GM18861 (cell line): ENCODE results near the gene DDA1.
A peak's percentile ranks its signal among the peaks of the same experiment; 100 is the strongest.
"Not testable (repeated sequence)": the region's sequence is repeated elsewhere in the genome, so short reads cannot be mapped to it uniquely, and the experiment has no call there.

Experiments
- ATAC-seq: cut with Tn5 transposase; IDR thresholded peaks from one replicate; pipeline ENCODE4 v1.9.1; 2021; ENCODE audit not compliant: unreplicated experiment

The DDA1 gene

DNA sequence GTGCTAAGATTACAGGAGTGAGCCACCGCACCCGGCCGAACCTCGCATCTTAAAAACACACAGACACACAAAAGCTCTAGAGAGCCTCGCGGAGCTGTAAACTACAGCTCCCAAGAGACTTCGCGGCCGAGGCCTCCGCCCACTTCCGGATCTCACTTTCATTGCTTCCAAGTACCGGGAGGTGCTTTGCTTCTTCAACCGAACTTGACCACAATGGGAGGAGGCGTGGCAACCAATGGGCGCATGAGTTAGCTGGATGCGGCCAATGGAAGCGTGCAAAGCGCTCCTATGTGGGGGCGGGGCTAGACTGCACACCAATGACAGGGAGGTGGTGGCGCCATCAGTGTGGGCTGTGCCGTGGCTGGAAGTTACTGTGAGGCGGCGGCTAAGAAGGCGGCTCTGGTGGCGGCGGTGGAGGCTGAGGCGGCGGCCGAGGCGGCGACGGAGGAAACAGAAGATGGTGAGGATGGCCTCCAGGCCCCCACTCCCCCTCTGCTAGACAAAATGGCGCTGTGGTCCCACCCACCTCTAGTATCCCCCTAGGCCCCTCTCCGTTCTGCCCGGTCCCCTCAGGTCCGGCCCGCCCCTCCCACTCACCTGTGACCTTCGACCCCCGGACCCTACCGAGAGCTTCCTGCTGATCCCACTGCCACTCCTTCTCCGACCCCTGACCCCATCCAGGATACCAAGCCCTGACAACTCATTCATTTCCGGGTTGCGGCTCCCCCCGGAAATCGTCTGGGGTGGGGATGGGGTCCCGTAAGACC lies at the start of gene DDA1:
Gene DDA1 (plus strand): TSS at position 366 of the 767 bp plus-strand sequence. CDS start 92 bp downstream, at position 458.
- peak; percentile 40 for ATAC-seq

DNA sequence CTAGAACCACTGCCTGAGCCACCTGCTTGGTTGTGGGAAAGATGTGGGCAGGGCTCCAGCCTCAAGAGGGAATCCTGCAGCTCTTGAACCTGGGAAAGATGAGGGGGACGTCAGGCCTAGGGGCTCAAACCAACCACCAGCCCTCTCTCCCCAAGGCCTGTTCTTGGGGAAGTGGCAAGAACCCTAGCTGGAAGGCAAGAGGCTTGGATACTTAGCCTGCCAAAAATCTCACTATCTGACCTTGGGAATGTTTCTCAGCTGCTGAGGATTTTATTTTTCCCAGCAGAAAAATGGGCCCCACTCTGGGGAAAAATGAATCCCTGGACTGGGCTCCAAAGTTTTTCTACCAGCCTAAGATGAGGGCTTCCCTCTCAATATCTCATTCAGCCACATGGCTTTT lies 49.4 kb upstream of the DDA1 start:
- ATAC-seq = no peak

DNA sequence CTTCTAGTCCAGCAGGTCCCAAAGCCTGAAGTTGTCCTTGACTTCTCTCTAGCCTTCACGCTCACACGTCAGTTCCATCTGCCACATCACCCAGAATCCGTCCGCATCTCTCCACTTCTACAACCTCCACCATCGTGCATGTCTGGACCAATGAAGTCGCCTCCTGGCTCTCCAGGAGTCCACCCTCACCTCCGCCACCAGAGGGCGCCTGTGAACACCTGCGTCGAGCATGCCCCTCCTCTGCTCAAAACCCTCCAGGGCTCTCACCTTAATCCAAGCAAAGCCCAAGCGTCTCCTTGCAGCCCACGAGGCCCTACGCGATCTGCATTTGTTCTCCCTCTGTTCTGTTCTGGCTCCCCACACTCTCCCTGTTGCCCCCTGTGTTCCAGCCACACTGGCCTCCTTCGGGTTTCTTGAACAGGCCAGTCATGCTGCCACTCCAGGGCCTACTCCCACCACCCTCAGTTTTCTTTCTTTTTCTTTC lies 48.5 kb upstream of the DDA1 start:
- ATAC-seq = peak; percentile 65

DNA sequence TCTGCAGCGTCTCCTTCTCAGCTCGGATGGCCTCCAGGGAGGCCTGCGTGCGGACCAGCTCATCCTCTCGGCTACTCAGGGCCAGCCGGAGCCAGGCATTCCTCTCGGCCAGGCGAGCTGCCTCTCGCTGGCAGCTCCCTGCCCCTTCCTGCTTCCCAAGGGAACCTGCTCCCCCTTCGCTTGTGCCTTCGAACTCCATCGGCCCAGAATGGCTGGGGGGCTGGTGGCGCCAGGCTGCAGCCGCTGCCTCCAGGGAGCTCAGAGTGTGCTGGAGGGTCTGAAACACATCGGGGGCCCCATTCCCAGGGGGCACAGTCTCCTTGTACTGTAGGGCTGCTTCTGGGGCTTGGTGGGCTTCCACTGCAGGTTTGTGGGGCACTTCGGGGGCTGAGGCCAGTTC lies 46.8 kb upstream of the DDA1 start:
- ATAC-seq = no peak

DNA sequence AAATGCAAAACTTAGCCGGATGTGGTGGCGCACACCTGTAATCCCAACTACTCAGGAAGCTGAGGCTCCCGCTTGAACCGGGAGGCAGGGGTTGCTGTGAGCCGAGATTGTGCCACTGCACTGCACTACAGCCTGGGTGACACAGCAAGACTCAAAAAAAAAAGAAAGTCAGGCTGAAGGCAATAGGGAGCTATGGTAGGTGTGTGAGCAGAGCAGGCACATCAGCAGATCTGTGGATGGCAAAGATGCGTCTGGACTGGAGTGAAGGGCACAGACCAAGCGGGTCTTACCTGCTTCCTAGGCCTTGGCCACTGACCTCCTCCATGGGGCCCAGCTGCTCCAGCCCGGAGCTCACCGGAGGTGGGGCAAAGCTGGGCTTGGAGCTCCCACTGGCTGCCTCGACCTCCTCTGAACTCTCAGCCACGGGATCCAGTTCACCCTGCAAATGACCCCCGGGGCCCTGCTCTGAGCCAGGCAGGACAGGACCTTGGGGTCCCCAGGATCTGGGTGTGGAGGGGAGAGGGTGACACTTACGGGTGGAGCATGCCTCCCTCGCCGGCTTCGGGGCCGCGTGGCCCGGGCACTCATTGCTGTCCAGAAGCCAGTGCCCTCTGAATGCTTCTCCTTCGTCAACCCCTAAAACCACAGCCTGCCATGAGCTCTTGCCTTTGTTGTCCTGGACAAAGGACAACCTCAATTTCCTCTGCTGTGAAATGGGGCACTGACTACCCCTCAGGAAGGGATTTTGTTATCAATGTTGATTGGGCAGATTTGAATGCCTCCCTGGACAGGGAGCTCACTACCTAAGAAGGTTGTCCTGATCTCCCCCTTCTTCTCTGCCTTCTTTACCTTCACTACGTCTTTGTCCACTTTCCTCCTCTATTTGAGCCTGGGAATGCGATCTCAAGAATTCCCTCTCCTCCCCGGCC lies 45.4 kb upstream of the DDA1 start:
- no peak for ATAC-seq

DNA sequence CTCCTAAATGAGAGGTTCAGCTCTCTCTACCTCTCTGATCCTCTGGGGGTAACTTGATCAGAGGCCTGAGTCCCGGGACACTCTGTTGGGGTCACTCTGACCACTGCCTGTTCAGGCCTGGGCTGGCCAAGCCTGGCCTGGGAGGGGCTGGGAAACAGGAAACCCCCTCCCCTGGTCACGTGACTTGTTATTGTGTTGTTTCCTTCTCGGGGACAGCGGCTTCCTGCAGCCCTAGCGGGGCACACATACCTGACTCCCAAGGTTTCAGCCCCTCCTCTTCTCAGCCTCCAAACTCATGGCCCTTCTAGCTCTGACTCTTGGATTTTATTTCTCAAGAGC lies 44.8 kb upstream of the DDA1 start, which contains the start of gene USHBP1:
Gene USHBP1 (minus strand): TSS at position 105 of the 339 bp plus-strand sequence. CDS start 446 bp downstream, outside the sequence.
- ATAC-seq = no peak

DNA sequence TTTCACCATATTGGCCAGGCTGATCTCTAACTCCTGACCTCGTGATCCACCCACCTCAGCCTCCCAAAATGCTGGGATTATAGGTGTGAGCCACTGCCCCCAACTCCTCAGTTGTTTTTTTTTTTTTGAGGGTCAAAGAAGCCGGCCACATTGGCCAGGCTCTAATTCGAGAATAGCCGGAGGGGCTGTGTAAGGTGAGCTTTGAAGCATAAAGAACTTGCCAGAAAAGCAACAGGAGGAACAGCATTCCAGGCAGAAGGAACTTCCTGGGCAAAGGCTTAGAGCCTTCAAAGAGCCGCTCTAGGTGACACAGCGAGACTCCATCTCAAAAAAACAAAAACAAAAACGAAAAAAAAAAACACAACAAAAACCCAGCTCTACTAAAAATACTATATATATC lies 43.3 kb upstream of the DDA1 start:
- ATAC-seq = no peak

DNA sequence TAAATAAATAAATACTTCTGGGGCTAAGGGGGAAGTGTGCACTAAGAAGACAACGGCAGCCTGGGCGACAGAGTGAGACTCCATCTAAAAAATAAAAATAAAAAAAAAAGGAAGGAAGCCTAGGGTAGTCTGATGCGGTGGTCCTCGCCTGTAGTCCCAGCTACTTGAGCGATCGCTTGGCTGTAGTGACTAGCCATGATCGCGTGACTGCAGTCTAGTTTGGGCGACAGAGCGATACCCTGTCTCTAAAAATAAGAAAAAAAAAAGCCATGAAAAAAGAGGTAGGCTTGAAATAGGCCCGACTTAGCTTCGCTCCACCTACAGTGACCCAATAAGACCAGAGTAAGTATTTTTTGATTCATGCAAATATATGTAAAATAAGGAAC lies 42.8 kb upstream of the DDA1 start:
- no peak for ATAC-seq

DNA sequence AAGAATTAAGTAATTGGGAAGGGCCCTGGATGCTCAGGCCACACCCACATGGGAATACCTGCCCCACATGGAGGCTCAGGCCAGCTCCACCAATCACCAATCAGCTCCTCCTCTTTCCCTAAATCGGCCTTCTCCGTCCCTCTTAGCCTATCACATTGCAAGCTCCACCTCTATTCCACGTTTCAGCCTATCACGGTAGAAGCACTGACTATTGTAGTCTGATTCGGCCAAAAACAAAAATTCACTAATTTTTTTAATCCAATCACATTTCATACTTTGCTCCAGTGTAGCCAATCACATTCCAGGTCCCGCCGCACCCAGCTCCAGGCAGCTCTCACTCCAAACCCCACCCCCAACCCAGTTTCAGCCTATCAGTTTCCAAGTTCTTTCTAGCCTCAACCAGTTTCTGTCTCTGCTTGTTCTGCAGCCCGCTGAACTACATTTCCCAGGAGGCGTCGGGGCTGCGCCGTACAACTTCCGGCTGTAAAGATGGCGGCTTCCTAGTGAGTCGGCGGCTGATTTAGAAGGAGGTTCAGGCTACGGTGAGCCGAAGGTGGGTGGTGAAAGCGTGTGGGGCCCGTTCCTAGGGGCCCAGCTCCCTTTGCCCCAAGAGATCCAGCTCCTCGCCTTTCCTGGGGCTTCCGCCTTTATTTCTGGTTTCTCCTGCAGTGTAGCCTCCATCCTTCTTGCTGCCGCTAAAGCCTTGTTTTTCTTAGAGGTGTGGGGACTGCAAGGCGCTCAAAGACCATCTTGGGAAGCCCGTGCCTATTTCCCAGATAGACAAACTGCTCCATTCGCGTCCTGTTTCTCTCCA lies 42.2 kb upstream of the DDA1 start, which contains the start of gene BABAM1:
Gene BABAM1 (plus strand): TSS at position 469 of the 814 bp plus-strand sequence. CDS start 1,364 bp downstream, outside the sequence.
- ATAC-seq = peak; percentile 87

DNA sequence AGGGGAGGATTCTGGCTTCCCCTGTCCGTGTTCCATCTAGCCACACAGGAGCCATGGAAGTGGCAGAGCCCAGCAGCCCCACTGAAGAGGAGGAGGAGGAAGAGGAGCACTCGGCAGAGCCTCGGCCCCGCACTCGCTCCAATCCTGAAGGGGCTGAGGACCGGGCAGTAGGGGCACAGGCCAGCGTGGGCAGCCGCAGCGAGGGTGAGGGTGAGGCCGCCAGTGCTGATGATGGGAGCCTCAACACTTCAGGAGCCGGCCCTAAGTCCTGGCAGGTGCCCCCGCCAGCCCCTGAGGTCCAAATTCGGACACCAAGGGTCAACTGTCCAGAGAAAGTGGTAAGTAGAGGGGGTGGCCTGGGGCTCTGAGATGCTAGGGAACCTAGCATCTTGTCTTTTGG lies 40.6 kb upstream of the DDA1 start:
- ATAC-seq = no peak

DNA sequence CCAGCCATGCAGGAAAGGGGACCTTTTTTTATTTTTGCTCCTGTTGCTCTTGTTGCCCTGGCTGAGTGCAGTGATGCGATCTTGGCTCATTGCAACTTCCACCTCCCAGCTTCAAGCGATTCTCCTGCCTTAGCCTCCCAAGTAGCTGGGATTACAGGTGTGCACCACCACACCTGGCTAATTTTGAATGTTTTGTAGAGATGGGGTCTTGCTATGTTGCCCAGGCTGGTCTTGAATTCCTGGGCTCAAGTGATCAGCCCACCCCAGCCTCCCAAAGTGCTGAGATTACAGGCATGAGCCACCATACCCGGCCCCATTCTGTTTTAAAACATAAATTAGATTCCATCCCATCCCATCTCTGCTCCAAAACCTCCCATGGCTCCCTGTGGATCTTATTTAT lies 34.5 kb upstream of the DDA1 start:
- ATAC-seq = not testable (repeated sequence)

DNA sequence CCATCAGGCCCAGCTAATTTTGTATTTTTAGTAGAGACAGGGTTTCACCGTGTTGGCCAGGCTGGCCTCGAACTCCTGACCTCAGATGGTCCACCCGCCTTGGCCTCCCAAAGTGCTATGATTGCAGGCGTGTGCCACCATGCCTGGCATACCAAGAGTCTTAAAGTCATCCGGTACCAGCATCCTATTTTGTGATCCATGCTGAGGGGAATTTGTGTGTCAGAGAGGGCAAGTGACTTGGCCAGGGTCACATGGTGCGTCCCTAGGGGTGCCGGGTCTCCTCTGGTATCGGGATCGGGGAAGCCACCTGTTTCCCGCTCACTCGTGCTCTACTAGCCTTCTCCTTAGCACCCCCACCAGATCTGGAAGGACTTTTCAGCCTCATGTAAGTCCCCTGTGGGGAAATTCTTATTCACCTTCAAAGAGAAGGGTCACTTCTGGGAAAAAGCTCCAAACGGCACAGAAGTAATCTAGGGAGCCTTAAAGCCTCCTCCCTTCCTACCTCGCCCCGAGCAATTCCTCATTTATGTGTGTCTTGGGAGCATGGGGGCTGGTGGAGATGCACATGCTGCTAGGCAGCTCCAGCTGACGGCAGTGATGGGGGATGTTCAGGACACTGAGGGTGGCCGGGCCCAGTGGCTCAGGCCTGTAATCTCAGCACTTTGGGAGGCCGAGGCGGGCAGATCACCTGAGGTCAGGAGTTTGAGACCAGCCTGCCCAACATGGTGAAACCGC lies 33.8 kb upstream of the DDA1 start:
- no peak for ATAC-seq

DNA sequence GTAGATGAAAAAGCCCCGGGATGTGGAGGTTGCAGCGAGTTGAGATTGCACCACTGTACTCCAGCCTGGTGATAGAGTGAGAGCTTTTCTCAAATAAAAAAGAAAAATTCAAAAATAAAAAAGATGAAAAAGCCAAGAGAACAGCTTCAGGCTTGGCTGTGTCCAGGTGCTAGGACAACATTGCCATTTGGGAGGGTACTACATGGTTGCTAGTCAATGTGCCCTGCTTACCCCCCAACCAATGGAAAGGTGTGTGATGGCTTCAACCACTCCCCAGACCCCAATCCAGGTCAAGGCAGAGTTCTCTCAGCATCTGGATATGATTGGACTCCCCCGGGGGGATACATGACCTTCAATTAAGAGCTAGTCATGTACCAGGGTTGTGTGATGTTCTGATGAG lies 29.9 kb upstream of the DDA1 start:
- ATAC-seq = no peak

DNA sequence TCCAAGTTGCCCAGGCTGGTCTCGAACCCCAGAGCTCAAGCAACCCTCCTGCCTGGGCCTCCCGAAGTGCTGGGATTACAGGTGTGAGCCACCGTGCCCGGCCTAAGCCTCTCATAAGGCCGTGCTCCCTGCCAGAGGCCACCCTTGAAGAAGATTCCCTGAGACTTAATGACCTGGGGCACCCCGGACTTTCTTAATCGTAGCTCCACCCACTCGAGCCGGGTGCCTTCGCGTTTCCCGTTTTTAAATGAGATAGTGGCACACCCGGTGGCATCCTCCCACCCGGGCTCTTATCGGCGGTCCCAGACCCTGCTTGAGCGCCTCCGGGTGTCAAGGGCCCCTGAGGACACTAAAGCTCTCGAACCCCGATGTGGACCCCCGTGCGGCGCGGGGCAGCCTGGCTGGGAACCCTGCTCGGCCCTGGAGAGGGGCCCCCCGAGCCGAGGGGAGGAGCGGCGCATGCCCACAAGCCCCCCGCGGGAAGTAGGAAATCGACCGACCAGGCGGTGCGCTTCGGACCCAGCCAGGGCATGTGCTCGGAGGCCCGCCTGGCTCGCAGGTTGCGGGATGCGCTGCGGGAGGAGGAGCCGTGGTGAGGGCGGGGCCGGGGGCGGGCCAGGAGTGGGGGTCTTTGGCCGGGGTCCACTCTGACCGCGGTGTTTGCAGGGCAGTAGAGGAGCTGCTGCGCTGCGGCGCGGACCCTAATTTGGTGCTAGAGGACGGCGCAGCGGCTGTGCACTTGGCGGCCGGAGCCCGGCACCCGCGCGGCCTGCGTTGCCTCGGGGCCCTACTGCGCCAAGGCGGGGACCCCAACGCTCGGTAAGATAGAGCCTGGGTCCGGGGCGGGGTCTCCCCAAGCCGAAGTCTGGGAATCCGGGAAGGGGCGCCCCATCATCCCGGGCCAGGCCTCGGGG lies 27.7 kb upstream of the DDA1 start, which contains the start of gene ANKLE1:
Gene ANKLE1 (plus strand): TSS at position 511 of the 914 bp plus-strand sequence. CDS start 20 bp downstream, at position 531.
- ATAC-seq = no peak

DNA sequence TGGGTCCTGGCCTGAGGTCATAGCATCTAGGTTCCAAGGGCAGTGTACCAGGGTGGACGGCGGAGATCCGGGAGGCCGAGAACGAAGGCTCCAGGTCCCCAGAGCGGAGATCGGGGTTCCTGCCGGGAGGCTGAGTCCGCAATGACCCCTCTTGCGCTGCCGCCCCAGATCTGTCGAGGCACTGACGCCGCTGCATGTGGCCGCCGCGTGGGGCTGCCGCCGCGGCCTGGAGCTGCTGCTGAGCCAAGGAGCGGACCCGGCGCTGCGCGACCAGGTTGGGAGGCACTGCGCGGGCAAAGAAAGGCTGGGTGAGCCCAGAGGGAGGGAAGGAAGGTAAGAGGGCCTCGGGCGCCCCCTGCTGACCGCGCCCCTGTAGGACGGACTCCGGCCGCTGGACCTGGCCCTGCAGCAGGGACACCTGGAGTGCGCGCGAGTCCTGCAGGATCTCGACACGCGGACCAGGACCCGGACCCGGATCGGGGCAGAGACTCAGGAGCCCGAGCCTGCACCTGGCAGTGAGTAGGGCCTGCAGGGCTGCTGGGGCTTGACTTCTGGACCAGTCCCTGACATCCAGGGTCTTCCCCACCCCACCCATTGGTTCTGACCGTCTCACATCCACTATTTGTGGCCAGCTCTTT lies 26.8 kb upstream of the DDA1 start:
- peak; percentile 54 for ATAC-seq

DNA sequence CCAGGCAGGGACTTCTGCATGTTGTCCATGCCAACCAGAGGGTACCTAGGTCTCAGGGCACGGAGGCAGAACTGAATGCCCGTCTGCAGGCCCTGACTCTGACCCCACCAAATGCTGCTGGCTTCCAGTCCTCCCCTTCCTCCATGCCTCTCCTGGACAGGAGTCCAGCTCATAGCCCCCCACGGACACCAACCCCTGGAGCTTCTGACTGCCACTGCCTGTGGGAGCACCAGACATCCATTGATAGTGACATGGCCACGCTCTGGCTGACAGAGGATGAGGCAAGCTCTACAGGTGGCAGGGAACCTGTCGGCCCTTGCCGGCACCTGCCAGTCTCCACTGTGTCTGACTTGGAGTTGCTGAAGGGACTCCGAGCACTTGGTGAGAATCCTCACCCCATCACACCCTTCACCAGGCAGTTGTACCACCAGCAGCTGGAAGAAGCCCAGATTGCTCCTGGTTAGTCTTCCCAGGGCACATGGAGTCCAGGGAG lies 25.8 kb upstream of the DDA1 start:
- ATAC-seq = no peak

DNA sequence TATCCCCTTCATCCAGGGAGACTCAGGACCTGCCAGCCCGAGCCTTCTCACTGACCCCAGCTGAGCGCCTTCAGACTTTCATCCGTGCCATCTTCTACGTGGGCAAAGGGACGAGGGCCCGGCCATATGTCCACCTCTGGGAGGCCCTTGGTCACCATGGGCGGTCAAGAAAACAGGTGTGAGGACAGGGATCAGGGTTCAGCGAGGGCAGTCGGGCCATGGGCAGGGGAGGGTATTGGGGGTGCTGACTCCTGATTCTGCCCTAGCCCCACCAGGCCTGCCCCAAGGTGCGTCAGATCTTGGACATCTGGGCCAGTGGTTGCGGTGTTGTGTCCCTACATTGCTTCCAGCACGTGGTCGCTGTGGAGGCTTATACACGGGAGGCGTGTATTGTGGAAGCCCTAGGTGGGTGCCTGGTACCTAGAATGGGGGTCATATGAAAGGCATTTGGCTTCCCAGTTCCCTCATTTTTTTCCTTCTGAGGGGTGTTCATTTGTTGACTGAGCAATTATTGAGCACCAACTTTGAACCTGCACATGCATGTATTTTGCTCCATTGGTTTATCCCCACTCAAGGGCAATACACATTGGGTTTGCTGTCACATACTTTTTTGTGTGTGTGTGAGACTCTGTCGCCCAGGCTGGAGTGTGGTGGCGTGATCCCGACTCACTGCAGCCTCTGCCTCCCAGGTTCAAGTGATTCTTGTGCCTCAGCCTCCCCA lies 23.8 kb upstream of the DDA1 start:
- ATAC-seq = no peak

DNA sequence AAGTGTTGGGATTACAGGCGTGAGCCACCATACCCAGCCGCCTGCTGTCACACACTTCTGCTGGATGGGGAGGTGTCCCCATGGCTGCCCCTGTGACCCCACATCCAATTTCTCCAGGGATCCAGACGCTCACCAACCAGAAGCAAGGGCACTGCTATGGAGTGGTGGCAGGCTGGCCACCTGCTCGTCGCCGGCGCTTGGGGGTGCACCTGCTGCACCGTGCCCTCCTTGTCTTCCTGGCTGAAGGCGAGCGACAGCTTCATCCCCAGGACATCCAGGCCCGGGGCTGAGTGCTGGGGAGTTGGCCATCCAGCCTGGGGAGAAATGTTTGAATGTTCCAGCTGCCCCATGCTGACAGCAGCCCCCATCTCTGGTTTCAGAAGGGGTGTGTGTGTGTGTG lies 23.1 kb upstream of the DDA1 start:
- no peak for ATAC-seq
